Measurements from ENCODE around the gene RHO.
A peak's percentile ranks its signal among the peaks of the same experiment; 100 is the strongest.

The RHO gene

GRCh38 chr3:129576514-129577352, 48.3 kb downstream of the RHO start:
- peak in 2 of 56 donors; percentile 13 to 16 for DNase-seq

- peak in 11 of 56 donors; percentile 9 to 55 (median 19) for DNase-seq
Measured at GRCh38 chr3:129577366-129577765, 48.9 kb downstream of the RHO start.

GRCh38 chr3:129577925-129578786, 49.7 kb downstream of the RHO start:
- peak in 2 of 56 donors; percentile 10 to 22 for DNase-seq

- no peak for DNase-seq
Measured at GRCh38 chr3:129579991-129580390, 51.6 kb downstream of the RHO start.

GRCh38 chr3:129581623-129582022, 53.2 kb downstream of the RHO start:
- DNase-seq = no peak

- no peak for DNase-seq
Measured at GRCh38 chr3:129582799-129583198, 54.4 kb downstream of the RHO start.

GRCh38 chr3:129583289-129583688, 54.9 kb downstream of the RHO start:
- DNase-seq = no peak

- DNase-seq = no peak
Measured at GRCh38 chr3:129584631-129585030, 56.2 kb downstream of the RHO start.
